Stimulated activated CD4-positive, alpha-beta T cell treated with anti-CD3 and anti-CD28 coated beads, Interleukin-1b, Interleukin-23, amount 100 ng/mL, for 1 hour (primary cell): Measurements from ENCODE around the gene DCBLD2.
"Not testable (repeated sequence)": the region's sequence is repeated elsewhere in the genome, so short reads cannot be mapped to it uniquely, and the experiment has no call there.

Experiments
- DNase-seq, 2 donors: peaks; one replicate each; pipeline ENCODE4 v3.0.0-alpha.2; 2020; ENCODE audit warnings: low read depth in 2 of 2

The DCBLD2 gene

GRCh38 chr3:98890965-98891910 is 10.3 kb downstream of the DCBLD2 start:
- DNase-seq: no peak

- no peak for DNase-seq
These were observed 11.2 kb downstream of the DCBLD2 start for GRCh38 chr3:98890181-98890835.

- no peak for DNase-seq
These were observed 13.8 kb downstream of the DCBLD2 start for GRCh38 chr3:98887684-98888083.

- DNase-seq: no peak
These were observed 15.0 kb downstream of the DCBLD2 start for GRCh38 chr3:98886525-98886924.

GRCh38 chr3:98885851-98886250 is 15.6 kb downstream of the DCBLD2 start:
- no peak for DNase-seq

GRCh38 chr3:98884675-98885371 is 16.7 kb downstream of the DCBLD2 start:
- DNase-seq: no peak

DNA sequence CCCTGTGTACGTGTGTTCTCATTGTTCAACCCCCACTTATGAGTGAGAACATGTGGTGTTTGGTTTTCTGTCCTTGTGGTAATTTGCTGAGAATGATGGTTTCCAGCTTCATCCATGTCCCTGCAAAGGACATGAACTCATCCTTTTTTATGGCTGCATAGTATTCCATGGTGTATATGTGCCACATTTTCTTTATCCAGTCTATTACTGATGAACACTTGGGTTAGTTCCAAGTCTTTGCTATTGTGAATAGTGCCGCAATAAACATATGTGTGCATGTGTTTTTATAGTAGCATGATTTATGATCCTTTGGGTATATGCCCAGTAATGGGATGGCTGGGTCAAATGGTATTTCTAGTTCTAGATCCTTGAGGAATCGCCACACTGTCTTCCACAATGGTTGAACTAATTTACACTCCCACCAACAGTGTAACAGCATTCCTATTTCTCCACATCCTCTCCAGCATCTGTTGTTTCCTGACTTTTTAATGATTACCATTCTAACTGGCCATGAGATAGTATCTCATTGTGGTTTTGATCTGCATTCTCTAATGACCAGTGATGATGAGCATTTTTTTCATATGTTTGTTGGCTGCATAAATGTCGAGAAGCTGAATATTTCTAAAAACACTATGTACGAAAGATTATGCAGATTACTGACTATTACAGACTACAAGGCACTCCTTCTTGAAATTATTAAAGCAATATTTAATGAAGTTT is 18.7 kb downstream of the DCBLD2 start:
- not testable (repeated sequence) for DNase-seq

GRCh38 chr3:98877132-98877531 is 24.4 kb downstream of the DCBLD2 start:
- no peak for DNase-seq

- no peak for DNase-seq
These were observed 26.0 kb downstream of the DCBLD2 start for GRCh38 chr3:98875535-98875934.

DNA sequence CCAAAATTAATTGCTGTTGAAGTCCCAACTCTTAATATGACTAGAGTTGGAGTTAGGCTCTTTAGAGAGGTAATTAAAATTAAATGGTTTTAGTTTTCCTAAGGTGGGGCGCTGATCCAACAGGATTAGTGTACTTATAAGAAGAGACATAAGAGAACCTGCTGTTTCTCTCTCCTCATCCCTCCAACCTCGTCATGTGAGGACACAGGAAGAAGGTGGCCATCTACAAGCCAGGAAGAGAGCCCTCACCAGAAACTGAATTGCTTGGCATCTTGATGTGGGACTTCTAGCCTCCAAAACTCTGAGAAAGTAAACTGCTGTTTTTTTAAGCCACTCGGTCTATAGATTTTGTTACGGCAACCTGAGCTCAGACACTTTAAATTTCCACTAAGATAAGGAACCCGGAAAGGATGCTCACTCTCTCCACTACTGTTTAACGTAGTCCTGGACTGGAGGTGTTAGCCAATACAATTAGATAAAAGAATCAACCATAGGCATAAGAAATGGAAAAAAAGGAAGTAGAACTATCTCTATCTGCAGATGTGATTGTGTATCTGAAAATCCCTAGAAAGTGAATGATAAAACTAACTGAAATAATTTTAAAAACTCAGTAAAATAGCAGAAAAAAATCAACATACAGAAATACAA is 26.8 kb downstream of the DCBLD2 start:
- DNase-seq: no peak

- no peak for DNase-seq
These were observed 32.1 kb downstream of the DCBLD2 start for GRCh38 chr3:98869391-98869790.

- DNase-seq: not testable (repeated sequence)
These were observed 43.5 kb downstream of the DCBLD2 start for GRCh38 chr3:98857971-98858370.

- DNase-seq: not testable (repeated sequence)
These were observed 44.2 kb downstream of the DCBLD2 start for GRCh38 chr3:98857258-98857657.

DNA sequence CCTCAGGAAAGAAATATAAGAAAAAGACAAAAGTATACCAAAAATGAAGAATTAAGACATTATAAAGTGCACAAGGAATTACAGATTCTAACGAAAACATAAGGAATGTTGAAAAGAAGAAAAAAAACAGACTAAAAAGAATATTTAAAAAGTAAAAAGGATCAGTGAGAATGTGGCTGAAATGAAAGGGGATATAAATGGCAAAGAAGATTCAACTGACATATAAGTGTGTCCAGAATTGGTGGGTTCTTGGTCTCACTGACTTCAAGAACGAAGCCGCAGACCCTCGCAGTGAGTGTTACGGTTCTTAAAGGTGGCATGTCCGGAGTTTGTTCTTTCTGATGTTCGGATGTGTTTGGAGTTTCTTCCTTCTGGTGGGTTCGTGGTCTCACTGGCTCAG is 44.8 kb downstream of the DCBLD2 start:
- no peak for DNase-seq

GRCh38 chr3:98855806-98856400 is 45.6 kb downstream of the DCBLD2 start:
- DNase-seq: no peak

DNA sequence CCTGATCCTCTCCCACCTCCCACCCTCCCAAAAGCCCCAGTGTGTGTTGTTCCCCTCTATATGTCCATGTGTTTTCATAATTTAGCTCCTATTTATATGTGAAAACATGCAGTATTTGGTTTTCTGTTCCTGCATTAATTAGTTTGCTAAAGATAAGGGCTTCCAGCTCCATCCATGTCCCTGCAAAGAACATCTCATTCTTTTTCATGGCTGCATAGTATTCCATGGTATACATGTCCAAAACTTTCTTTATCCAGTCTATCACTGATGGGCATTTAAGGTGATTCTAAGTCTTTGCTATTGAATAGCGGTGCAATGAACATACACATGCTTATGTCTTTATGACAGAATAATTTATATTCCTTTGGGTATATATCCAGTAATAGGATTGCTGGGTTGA is 53.4 kb downstream of the DCBLD2 start:
- DNase-seq: no peak

- DNase-seq: no peak
These were observed 55.4 kb downstream of the DCBLD2 start for GRCh38 chr3:98846101-98846500.

- DNase-seq: no peak
These were observed 58.1 kb downstream of the DCBLD2 start for GRCh38 chr3:98843266-98843959.

DNA sequence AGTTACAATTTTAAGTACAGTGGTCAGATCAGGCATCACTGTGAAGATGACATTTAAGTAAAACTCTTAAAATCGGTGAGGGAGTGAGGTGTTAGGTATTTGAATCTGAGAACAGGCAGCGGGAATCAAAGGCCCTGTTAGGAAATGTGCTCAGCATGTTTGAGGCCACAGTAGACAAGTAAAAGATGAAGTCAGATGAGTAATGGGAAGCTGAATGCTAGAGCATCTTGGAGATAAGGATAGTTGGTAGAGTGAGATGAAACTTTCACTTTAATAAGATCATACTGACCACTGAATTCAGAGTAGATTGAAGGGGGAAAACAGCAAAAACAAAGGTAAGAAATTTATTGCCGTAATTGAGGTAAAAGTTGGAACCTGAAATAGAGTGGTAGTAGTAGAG is 61.6 kb downstream of the DCBLD2 start:
- DNase-seq: no peak

GRCh38 chr3:98831060-98831459 is 70.4 kb downstream of the DCBLD2 start:
- not testable (repeated sequence) for DNase-seq
